Measurements from ENCODE around the gene TOPAZ1.
A peak's percentile ranks its signal among the peaks of the same experiment; 100 is the strongest.
"Not testable (repeated sequence)": the region's sequence is repeated elsewhere in the genome, so short reads cannot be mapped to it uniquely, and the experiment has no call there.

The TOPAZ1 gene

DNA sequence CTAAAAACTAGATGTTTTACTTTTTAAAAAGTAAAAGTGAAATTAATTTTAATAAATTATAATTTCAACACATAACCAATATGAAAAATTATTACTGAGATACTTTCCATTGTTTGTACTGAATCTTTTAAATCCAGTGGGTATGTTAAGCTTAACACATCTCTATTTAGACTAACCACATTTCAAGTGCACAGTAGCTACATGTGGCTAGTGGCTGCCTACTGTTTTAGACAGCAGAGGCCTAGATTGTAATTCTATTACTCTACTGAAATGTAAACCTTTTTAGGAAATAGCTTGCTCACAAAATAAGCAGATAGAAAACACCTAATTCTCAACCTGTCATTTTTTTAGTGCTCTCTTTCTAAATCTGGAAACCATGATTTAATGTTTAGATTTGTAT is 101.7 kb downstream of the TOPAZ1 start:
- no peak for TF ChIP-seq CTCF (IDR thresholded peaks at IDR 0.05; ENCODE audit: low read depth, low read length)
- H3K4me3 ChIP-seq (replicated peaks in 1 of 2; ENCODE audit: low read depth in 2 of 2, low read length in 2 of 2) = no peak overlapping the region
- DNase-seq (ENCODE audit: low read depth in 2 of 2) = no peak

- not testable (repeated sequence) for DNase-seq (ENCODE audit: low read depth in 2 of 2); H3K4me3 ChIP-seq (replicated peaks in 1 of 2; ENCODE audit: low read depth in 2 of 2, low read length in 2 of 2)
Measured at GRCh38 chr3:44346590-44346989, 104.9 kb downstream of the TOPAZ1 start.

DNA sequence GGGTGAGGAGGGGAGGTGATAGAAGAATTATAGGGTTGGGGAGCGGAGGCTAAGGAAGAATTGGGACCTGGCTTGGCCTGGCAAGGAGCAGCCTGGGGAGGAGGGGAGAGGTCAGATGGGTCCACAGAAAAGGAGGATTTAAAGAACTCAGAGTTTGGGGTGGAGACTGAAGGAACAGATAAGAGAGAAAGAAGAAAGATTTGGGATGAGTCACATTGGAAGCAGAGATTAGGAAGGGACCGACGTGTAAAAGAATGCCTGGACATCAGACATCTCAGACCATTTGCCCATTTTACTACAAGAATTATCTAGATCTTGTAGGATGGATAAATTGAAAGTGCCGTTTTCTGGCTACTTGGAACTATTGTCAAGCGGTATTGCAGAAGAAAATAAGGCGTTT is 107.3 kb downstream of the TOPAZ1 start:
- peak in 1 of 2 donors; percentile 6 for DNase-seq (ENCODE audit: low read depth in 2 of 2)
- H3K4me3 ChIP-seq (replicated peaks in 1 of 2; ENCODE audit: low read depth in 2 of 2, low read length in 2 of 2) = no peak overlapping the region
- no peak for TF ChIP-seq CTCF (IDR thresholded peaks at IDR 0.05; ENCODE audit: low read depth, low read length)

- no peak overlapping the region for H3K4me3 ChIP-seq (replicated peaks in 1 of 2; ENCODE audit: low read depth in 2 of 2, low read length in 2 of 2)
- TF ChIP-seq CTCF (IDR thresholded peaks at IDR 0.05; ENCODE audit: low read depth, low read length) = no peak
- DNase-seq (ENCODE audit: low read depth in 2 of 2) = no peak
Measured at GRCh38 chr3:44353355-44353924, 111.8 kb downstream of the TOPAZ1 start.

DNA sequence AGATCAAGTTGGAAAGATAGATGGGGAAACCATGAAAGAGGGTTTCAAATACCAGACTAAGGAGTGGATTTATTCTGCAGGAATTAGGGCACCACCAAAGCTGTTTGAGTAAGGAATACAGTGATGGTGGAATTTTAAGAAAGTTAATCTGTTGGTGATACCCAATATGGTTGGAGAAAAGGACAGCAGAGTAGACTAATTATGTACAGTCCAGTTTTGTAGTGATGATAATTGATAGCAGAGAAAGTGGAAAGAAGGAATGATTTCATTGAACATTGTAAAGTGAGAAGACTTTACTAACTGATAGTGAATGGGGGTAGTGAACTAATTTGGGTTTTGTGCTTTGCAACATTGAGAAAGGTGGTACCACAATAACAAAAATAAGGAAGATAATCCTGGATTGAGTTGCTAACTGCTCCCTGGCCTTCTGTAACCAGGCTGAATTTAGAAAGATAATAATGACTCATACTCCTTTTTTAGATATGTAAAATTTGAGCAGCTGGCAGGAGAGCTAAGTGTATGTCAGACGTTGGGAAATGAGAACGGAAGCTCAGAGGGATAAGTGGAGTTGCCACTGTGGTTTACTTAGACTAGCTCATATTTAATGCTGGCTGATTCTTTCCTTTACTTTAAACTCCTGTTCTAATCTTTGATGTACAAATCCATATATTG is 113.8 kb downstream of the TOPAZ1 start:
- no peak overlapping the region for H3K4me3 ChIP-seq (replicated peaks in 1 of 2; ENCODE audit: low read depth in 2 of 2, low read length in 2 of 2)
- TF ChIP-seq CTCF (IDR thresholded peaks at IDR 0.05; ENCODE audit: low read depth, low read length) = no peak
- DNase-seq (ENCODE audit: low read depth in 2 of 2) = peak; percentile 89

GRCh38 chr3:44359146-44359751 is 117.6 kb downstream of the TOPAZ1 start:
- no peak overlapping the region for H3K4me3 ChIP-seq (replicated peaks in 1 of 2; ENCODE audit: low read depth in 2 of 2, low read length in 2 of 2)
- peak in 1 of 2 donors; percentile 11 for DNase-seq (ENCODE audit: low read depth in 2 of 2)
- TF ChIP-seq CTCF (IDR thresholded peaks at IDR 0.05; ENCODE audit: low read depth, low read length) = no peak

GRCh38 chr3:44363591-44363990 is 121.9 kb downstream of the TOPAZ1 start:
- H3K4me3 ChIP-seq (replicated peaks in 1 of 2; ENCODE audit: low read depth in 2 of 2, low read length in 2 of 2) = no peak overlapping the region
- no peak for TF ChIP-seq CTCF (IDR thresholded peaks at IDR 0.05; ENCODE audit: low read depth, low read length)
- no peak for DNase-seq (ENCODE audit: low read depth in 2 of 2)
